ENCODE results near the gene FGFR3.

Gene FGFR3

DNA sequence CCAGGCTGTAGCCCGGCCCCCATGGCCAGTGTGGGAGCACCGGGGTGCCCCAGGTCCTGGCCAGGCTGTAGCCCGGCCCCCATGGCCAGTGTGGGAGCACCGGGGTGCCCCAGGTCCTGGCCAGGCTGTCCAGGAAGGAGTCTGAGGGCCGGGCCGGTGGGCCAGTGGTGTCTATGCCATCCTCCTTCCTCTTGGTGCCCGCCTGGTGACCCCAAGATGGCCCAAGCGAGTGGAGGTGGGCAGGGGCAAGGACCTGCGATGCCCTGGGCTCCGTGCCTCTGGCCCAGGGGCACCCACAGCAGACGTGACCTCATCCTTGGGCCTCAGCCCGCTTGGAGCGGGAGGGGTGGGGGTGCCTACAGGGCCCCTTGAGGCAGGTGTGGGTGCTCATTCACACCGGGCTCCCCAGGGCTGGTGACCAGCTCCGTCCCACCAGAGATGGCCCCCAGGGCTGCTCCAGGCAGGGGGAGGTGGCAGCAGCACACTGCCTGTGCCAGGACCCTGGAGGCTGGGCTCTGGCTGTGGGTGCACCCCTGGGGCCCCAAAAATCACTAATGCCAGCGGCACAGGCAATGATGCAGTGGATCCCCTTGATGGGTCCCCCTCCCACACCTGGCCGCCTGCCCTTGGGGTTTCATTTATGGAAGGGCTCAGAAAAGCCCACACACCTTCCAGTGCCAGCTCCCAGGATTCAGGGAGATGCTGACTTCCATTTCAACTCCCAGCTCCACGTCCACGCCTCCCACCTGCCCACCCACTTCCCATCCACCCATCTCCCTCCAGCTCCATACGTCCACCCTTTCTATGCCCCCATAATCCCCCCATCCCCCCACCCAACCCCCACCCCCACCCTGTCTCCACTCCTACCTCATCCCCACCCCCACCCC, 36.0 kb upstream of the FGFR3 start:
- no peak for DNase-seq

DNA sequence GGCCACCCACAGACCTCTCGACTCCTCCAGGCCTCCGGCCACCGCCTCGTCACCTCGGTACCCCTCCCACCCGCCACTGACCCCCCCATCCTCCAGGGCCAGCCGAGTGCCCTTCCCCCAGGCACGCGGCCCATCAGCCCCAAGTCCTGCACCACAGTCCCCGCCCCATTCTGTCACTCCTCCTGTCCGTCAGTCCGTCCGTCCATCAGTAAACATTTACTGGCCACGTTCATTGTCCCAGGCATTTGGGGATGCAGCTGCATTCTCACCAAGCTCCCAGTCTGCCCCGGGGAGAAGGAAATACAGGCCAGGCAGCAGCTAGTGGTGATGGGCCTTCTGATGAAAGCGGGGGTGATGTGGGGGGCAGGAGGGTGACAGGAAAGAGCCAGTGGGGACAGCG, 35.3 kb upstream of the FGFR3 start:
- DNase-seq, result no peak

DNA sequence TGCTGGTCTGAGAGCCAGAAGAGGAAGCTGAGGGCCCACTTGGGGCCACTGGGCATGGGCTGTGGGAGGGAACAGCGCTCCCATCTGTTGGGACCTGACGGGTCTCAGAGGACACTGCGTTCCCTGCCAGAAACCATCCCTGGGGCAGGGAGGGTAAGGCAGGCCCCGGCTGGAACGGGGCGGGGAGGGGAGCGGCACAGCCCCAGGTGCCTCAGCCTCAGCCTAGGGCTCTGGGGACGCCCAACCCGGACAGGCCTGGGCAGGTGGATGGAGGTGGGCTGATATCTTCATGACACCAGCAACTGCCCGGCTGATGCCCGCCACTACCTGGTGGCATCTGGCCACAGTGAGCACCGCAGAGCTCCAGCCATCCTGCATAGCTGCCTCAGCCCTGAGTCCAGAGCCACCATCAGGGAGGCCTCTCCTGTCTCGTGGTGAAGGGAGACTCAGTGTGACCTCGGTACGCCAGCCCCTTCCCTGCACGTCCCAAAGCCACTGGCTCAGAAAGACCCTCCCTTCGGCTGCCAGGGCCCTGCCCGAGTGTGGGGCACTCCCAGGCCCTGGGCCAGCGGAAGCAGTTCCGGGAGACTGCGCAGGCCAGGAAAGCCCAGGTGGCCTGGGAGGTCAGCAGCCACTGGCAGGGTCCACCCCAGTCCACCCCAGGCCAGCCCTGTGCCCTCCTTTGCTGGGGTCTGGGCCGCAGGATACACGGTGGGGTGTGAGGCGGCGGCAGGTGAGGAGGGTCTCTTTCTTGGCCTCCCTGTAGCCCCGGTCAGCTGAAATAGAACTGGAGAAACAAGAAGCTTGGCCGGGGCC, 34.6 kb upstream of the FGFR3 start:
- DNase-seq, result no peak

DNA sequence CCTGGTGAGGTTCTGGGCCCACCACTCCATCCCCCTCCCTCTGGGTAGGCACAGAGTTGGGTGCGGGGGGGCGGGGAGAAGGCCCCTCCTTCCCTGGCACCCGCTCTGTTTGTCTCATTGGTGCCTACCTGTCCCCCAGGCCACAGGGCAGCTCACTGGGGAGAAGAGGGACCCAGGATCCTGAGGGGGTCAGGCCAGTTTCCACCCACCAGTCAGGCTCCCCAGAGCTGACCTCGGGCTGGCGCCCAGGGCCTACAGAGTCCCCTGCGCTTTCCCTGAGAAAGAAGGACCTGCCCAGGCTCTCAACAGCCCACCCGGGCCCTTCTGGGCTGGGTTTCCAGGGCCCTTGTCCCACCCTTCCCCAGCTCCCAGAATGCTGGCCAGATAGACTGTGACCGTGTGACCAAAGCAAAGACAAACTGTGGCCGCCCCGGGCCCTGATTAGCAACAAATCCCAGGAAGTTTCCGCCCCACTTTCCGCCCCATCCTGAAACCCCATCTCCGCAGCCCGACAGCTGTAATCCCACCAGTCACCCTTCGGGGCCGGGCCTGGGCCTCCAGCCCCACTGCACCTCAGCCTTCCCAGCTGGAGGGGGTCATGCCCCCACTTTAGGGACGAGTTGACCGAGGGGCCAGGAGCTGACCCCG, 33.8 kb upstream of the FGFR3 start:
- no peak for DNase-seq

DNA sequence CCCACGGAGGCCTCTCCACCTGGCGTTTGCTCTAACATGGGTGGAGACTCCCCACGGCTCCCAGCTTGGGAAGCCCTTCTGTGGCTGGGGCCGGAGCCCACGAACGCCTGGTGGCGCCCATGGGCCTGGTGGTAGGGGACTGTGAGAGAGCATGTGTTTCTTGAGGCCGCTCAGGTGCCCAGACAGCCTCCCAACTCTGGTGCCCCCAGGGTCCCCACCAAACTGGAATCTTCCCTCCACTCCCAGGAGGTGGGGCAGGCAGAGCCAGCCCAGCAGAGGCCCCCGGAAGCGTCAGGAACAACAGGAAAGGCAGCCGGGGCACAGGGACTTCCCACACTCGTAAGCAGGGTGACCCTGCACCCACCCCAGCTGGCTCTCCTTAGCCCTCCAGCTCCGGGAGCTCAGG, 33.3 kb upstream of the FGFR3 start:
- no peak for DNase-seq

DNA sequence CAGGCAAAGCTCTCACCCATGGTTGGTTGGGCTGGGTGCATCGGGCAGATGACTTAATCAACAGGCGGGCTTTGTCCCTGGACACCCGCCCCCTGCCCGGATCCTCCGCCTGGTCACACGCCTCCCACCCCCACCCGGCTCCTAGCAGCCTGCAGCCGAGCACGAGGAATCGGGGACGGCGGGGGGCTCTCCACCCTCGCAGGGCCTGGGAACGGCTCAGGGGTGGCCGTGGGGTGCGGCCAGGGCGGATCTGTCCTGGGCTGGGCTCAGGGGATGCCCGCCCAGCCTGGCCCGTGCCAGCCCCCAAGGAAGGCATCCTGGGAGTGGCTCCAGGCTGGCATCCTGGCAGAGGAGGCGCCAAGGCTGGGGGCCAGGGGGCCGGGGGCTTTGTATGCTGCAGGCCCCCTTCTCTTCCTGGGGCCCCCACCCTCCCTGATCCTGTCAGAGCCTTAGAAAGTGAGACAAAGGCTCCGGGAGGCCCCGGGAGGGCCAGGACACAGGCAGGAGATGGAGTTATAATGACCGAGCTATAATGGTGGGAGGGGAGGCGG, 32.5 kb upstream of the FGFR3 start:
- no peak for DNase-seq

DNA sequence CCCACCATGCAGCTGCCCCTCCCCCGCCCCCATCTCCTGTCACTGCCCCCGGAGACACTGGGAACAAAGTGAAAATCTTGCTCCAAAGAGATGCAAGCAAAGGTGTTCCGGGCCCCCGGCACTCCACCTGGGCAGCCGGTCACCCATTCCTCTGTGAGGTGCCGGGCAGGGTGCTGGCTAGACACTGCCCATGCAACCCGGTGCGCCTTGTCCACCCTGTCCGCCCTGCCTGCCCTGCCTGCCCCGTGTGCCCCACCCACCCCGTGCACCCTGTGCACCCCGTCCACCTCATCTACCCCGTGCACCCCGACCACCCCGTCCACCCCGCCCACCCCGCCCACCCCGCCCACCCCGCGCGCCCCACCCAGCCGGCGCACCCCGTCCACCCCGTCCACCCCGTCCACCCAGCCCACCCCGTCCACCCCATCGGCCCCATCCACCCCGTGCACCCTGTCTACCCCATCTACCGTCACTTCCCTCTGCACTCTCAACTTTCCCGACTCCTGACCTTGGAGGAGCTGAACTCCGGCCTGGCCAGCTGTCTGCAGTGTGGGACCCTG, 31.9 kb upstream of the FGFR3 start:
- no peak for DNase-seq

DNA sequence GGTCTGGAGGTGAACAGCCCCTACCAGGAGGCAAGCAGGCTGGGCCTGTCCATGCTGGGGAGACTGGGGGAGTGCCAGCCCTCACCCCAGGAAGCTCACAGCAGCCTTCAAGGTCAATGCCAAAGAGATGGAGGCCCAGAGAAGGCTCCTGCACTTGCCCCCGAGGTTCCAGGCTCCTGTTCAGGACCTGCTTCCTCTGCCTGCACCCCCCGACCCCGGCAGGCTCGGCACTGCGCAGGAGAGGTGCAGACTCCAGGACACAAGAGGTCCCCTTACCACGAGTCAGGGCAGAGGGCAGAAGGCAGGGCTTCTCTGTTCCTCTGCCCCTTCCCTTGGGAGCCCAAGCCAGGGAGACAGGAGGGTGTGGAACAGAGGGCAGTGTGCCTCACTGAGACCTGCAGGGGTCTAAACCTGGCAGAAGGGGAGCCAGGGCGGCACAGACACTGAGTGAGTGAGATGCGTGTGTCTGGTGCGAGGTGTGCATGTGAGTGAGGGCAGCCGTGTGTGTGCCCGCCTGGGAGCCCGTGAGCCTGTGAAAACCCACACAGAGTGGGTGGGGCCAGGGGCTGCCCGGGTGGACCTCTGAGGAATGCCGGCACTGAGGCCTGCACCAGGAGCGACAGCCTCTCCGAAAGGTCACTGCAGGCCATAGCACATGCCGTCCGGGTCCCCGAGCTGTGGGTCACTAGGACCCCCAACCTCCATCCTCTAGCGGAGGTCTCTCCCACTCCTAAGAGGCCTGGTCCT, 30.7 kb upstream of the FGFR3 start:
- no peak for DNase-seq

DNA sequence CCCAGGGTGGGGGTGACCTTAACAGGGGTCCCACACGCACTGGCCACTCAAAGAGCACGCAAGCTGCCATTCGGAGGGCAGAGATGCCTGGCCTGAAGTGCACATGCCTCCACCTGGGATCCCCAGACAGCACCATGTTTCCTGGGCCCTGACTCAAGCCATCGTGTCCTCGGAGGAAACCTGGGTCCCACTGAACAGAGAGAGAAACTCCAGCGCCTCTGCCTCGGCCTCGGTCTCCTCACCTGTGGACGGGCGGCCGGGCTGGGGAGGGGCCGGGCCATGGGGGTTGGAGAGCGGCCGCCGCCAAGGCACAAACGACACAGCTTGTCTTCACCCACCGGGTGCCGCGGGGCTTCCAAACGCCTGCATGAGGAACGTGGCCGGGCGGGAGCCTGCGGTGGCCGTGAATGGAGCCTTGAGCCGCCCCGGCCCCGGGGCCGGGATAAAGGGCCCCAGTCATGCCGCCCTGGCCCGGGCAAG, 30.0 kb upstream of the FGFR3 start:
- no peak for DNase-seq

DNA sequence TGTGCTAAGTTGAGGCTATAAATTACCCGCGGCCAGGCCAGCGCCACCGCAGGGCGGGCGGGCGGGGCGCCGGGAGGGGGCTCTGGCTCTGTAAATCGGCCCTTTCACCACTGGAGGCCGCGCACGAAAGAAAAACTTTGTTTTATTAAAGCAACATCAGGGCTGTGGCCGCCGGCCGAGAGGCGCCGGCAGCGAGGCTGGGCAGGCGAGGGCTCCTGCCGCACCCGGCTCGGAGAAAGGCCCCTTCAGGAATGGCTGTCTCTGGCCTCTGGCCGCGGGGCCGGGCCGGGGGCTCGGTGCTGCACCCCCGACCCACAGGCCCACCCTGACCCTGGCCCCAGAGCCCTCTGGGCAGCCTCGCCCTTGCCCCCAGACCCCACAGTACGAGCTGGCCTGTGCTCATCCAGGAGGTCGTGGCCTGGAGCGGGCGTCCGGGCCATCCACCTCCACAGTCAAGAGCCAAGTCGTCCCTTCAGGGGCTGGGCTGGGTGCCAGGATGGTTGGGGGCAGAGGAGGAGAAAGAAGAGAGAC, 29.5 kb upstream of the FGFR3 start:
- no peak for DNase-seq

DNA sequence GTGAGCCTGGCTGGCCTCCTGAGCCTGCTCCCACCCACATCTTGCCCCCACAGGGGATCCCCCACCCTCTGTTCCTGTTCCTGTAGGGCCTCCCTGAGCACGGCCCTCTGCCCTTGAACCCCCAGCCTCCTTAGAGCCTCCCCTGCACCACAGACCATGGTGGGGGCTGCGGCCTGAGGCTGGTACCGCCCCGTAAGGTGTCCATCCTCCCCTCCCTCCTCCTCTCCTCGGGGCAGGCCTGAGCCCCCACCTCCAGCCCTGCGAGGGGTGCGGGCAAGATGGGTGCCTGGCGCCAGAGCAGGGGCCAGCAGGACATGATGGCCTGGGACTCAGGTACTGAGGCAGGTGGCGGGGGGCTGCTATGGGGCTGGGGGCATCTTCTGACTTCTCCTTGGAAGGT, 28.4 kb upstream of the FGFR3 start:
- DNase-seq, result no peak

DNA sequence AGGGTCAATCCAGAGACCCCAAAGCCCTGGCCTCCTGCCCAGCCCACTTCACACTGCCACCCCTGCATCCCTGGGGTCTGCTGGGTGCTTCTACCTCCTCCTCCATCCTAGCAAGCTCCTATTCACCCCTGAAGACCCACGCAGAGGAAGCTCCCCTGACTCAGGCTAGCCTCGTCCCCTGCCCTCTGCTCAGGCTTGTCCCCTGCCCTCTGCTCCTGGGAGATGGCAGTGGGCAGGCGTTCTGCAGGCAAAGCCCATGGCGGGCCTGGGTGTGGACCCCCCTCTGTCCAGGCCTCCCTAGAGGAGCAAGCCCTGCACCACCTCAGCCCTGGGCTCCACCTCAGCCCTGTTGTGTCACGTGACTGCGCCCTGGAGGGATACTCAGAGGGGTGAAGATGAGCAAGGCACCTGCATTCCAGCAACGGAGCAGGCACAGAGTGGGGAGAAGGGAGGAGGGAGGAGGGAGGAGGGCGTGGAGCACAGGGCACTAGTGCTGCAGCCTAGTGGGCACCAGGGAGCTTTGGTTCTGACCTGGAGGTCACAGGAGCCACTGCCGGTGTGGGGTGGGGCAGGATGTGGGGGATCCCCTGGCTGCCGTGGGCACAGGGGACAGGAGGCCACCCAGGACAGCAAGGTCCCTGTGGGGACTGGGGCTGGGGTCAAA, 27.6 kb upstream of the FGFR3 start:
- DNase-seq, result no peak

DNA sequence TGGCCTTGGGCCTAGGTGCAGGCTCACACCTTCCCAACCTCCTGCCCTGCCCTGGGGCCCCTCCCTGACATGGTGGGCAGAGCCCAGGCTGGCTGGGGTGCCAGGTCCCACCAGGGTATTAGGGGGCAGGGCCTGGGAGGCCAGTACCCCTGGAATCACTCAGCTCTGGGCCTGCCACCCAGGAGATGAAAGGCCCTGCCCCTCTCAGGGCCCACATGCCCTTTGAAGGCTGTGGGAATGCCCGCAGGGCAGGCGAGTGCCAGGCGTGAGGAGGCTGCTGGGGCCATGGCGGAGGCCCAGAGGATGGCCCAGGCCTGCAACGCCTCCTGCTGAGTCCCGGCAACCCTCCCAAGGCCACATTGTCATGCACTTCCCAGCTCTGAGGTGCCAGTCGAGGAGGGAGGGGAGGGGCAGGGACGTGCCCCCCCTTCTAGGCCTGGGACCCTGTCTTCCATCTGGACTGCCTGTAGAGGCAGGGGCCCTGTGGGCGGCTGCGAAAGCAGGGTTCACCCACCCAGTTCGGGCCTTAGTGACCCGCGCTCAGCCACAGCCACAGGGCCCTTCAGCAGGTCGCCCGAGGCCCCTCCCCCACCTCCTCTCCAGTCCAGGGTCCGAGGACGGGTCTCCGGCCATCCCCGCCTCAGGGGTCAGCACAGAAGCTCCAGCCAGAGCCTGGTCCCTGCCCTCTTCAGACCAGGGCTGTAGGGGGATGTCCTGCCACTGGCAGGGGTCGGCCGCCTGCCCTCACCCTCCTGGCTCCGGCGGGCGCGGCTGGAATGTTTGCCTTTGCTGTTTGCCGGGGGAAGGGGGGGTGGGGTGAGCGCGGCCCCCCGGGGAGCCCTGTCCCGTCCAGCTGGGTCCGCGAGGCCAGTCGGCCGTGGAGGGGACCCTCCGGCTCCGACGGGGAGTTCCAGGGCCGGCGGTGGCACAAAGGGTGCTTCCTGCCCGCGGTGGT, 26.7 kb upstream of the FGFR3 start:
- DNase-seq, result no peak

DNA sequence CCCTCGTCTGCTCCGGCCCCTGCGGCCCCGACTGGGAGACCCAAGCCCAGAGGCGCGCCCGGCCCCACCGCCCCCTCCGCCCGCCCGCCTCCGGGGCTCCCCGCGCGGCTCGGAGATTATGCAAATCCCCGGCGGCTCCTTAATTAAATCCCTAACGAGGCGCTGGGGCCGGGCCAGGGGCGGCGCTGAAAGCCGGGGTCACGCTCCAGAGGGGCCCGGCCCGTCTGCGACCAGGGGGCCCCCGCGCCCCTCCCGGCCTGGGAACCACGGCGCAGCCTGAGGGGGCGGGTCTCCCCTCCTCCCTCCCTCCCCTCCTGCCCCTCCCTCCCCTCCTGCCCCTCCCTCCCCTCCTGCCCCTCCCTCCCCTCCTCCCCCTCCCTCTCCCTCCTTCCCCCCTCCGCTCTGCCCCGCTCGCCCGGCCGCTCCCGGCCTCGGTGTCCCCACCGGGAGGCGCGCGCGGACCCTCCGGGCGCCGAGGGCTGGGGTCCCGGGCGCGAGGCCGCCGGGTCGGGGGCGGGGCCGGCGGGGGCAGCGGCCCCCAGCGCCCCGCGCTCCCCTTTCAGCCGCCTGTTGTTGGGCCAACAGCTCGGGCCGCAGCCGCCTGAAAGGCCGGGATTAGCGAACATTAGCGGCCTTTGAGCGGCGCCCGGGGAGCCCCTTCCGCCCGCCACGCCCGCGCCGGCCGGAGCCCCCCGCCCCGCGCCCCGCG, 25.9 kb upstream of the FGFR3 start:
- DNase-seq, result no peak

DNA sequence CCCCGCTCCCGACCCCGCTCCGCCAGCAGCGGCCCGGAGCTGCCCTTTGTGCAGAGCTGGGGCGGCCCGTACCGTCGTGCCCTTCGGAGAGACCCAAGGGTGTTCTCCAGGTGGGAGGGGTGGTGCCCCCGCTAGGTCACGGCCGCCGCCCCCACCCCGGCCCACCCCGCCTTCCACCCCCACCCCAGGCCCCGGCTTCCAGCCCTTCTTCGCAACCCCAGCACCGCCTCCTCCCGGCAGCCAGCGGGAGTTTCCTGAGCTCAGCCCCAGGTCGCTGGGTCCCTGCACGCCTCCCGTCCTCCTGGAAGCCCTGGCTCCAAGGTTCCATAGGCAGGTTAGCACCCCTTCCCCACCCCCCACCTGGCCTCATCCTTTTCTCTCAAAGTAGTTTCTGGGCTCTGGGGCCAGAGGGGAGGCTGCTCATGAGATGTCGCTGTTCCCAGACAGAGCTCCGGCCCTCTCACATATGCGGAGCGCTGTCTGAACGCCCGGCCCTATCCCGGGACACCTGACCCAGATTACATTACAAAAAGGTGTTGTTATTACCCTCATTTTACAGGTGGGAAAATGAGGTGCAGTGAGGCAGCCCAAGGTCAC, 25.2 kb upstream of the FGFR3 start:
- no peak for DNase-seq

DNA sequence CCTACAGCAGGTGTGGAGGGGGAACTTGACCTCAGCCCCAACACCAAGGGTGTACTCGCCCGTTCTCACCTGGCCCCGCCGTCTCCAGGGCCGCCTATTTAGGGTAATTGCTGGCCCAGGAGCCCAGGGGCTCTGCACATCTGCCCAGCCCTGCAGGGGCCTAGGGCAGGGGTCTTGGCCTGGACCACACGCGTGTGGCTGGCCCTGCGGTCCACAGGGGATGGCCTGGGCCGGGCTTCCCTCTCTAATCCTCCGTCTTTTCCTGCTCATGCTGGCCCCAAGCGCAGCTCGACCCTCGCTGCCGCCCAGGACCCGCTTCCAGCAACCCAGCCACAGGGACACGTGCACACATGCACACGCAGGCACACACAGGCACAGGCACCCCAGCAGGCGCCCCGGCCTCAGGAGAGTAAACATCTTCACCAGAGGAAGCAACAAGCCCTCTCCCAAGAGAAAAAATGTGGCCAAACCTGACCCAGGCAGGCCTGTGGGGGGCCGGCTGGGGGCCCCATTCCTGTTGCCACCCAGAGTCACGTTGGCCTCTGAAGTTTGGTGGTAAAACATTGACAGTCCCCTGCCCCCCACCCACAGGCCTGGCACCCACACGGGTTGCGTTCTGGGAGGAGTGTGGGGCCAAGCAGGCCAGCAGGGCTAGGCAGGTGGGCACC, 24.6 kb upstream of the FGFR3 start:
- no peak for DNase-seq

DNA sequence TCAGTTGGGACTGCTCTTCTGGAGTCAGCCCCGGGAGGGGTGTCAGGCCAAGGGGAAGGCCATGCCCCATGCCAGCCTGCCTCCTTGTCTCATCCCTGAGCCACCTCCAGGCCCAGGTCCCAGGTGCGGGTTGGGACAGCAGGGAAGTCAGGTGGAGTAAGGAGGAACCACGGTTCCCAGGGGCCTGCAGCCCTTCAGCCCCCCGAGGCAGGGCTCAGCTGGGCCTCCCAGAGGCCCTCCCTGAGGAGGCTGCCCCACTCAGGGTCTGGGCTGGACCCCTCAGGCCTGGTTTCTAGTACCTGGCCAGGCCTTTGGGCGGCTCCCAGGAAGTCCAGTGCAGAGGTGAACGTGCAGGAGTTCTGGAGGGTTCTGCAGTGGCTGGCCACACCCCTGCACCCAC, 23.4 kb upstream of the FGFR3 start:
- DNase-seq, result no peak

DNA sequence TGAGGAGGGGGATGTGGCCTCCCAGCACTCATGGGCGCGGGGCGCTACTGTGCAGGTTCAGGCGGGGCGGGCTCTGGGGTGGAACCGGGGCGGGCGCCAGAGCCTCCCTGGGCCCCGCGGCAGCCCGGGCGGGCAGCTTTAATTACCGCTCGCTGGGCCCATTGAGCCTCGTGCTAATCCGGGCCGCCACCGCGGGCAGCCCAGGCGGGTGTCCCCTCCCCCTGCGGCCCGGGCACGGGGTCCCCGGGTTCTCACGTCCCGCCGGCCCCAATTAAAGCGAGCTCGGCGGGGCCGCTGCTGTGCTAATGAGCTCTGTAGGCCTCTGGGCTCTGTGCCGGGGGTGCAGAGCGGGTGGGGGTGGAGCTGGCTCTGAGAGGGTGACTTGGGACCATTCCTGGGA, 22.8 kb upstream of the FGFR3 start:
- DNase-seq, result no peak
